Keratinocyte (primary cell): Measurements from ENCODE around the gene ANO10. TPM values are rescaled to one million over a fixed set of nuclear protein-coding genes. Genes with fewer than 3 reads are reported as not detected.

Source experiments
- DNase-seq: peaks from one replicate; pipeline ENCODE4 v3.0.0-alpha.2; 2011; ENCODE audit warnings: low read depth, missing footprints, low spot score
- FAIRE-seq: peaks from 2 replicates; lab custom pipeline; 2011; peaks lifted over from hg19 to GRCh38; lab: Jason Lieb, UNC
- H2AFZ ChIP-seq: 2 replicates; pipeline ENCODE4 v1.6.0; 2012; ENCODE audit warnings: low read length, control low read depth, inconsistent platforms; ENCODE audit not compliant: control insufficient read depth
- H3K27ac ChIP-seq: 2 replicates; pipeline ENCODE4 v1.5.1; 2011; ENCODE audit warnings: low read length; ENCODE audit not compliant: control insufficient read depth, insufficient read depth
- H3K27me3 ChIP-seq: 3 replicates; pipeline ENCODE4 v1.6.0; 2011; ENCODE audit warnings: low read length; ENCODE audit not compliant: control insufficient read depth, insufficient read depth; ENCODE audit errors: extremely low read depth
- H3K36me3 ChIP-seq, 2 experiments: 2 replicates in 1 of 2; 3 replicates in 1 of 2; pipeline ENCODE4 v1.5.1; 2011; ENCODE audit warnings: low read length in 2 of 2, mild to moderate bottlenecking in 1 of 2; ENCODE audit not compliant: control insufficient read depth in 2 of 2, insufficient read depth in 2 of 2; ENCODE audit errors: extremely low read depth in 1 of 2
- H3K4me1 ChIP-seq: 3 replicates; pipeline ENCODE4 v1.5.1; 2011; ENCODE audit warnings: low read length; ENCODE audit not compliant: control insufficient read depth, insufficient read depth; ENCODE audit errors: extremely low read depth
- H3K4me2 ChIP-seq: 3 replicates; pipeline ENCODE4 v1.6.0; 2011; ENCODE audit warnings: low read depth, low read length; ENCODE audit not compliant: control insufficient read depth, insufficient read depth; ENCODE audit errors: extremely low read depth
- H3K4me3 ChIP-seq, 3 experiments: fragments of 200-600 bp in 1 of 3; sonication (generic) in 1 of 3; 2 replicates in 2 of 3; 3 replicates in 1 of 3; pipeline ENCODE4 v1.5.1; 2011 to 2016; ENCODE audit warnings: low read length in 3 of 3, mild to moderate bottlenecking in 3 of 3, control low read depth in 2 of 3, inconsistent platforms in 1 of 3, low read depth in 1 of 3, mixed read lengths in 1 of 3, mixed run types in 1 of 3, moderate library complexity in 1 of 3; ENCODE audit not compliant: control insufficient read depth in 2 of 3, insufficient read depth in 2 of 3; ENCODE audit errors: extremely low read depth in 1 of 3
- H3K79me2 ChIP-seq: 2 replicates; pipeline ENCODE4 v1.6.0; 2012; ENCODE audit warnings: low read length; ENCODE audit not compliant: control insufficient read depth, insufficient read depth
- H3K9ac ChIP-seq: 3 replicates; pipeline ENCODE4 v1.6.0; 2011; ENCODE audit warnings: low read length; ENCODE audit not compliant: control insufficient read depth, insufficient read depth; ENCODE audit errors: extremely low read depth
- H3K9me1 ChIP-seq: 3 replicates; pipeline ENCODE4 v1.6.0; 2011; ENCODE audit warnings: low read length; ENCODE audit not compliant: control insufficient read depth, insufficient read depth; ENCODE audit errors: extremely low read depth
- H3K9me3 ChIP-seq: 2 replicates; pipeline ENCODE4 v1.5.1; 2012; ENCODE audit warnings: low read depth, low read length; ENCODE audit not compliant: control insufficient read depth
- H4K20me1 ChIP-seq: 3 replicates; pipeline ENCODE4 v1.6.0; 2011; ENCODE audit warnings: low read length; ENCODE audit not compliant: control insufficient read depth, insufficient read depth; ENCODE audit errors: extremely low read depth
- CTCF ChIP-seq, 3 experiments: IDR thresholded peaks in 1 of 3; conservative IDR thresholded peaks in 1 of 3; optimal IDR thresholded peaks in 1 of 3; 2 replicates in 2 of 3; 3 replicates in 1 of 3; pipeline versions ENCODE3 to v1.5.1; 2011; ENCODE audit warnings: low read length in 3 of 3, mild to moderate bottlenecking in 3 of 3, moderate library complexity in 2 of 3, control low read depth in 1 of 3, inconsistent platforms in 1 of 3; ENCODE audit not compliant: insufficient read depth in 2 of 3; ENCODE audit errors: extremely low read depth in 1 of 3
- EZH2 ChIP-seq: IDR thresholded peaks from one replicate; pipeline ENCODE4 v1.6.1; 2012; ENCODE audit warnings: inconsistent platforms, mild to moderate bottlenecking, low read length, moderate library complexity
- dilution Hi-C: fragments of 300-500 bp; cut with MboI; formaldehyde crosslinking; loops from one replicate; pipeline ENCODE4 v1.7.0; 2020; ENCODE audit warnings: low sequenced_read_pairs; ENCODE audit not compliant: extremely low pct_ligation_motif_present
- polyA plus RNA-seq, 5 experiments: library from polyadenylated mRNA; depleted of rRNA in 3 of 5; stranded (reverse) in 3 of 5; stranded (forward) in 1 of 5; unstranded in 1 of 5; fragments of >200 nt; gene quantifications; 1 replicate in 1 of 5; 2 replicates in 3 of 5; 3 replicates in 1 of 5; pipeline versions ENCODE4 v1.2.1 to v1.2.3, GENCODE V29; 2011 to 2012; ENCODE audit warnings: missing spikeins in 2 of 5, low read depth in 1 of 5, low replicate concordance in 1 of 5

Gene ANO10
- polyA plus RNA-seq, 1 donor (not counting 4 experiments of a cell fraction or from before 2014, with no cell fraction given), result 48.8 TPM

GRCh38 chr3:43485931-43486330 lies 135.9 kb downstream of the ANO10 start:
- DNase-seq (no peak), FAIRE-seq (no peak)
- no peak for TF ChIP-seq CTCF (optimal IDR thresholded peaks at IDR 0.05 in 1 of 3, IDR thresholded peaks at IDR 0.05 in 1 of 3, conservative IDR thresholded peaks at IDR 0.05 in 1 of 3; ENCODE audit: extremely low read depth in 1 of 3, insufficient read depth in 2 of 3, low read length in 3 of 3)
- no peak for TF ChIP-seq EZH2
- dilution Hi-C loops, result no loop called here
- H3K27ac ChIP-seq, result no peak overlapping the region
- no peaks in the 10 kb centered on the region for H3K79me2 ChIP-seq
- no peak overlapping the region for H3K4me2 ChIP-seq
- H3K9ac ChIP-seq, result no peak overlapping the region
- H4K20me1 ChIP-seq, result no peaks in the 10 kb centered on the region
- H3K9me3 ChIP-seq, result no peaks in the 10 kb centered on the region
- H2AFZ ChIP-seq, result no peak overlapping the region
- H3K9me1 ChIP-seq, result no peaks in the 10 kb centered on the region
- H3K36me3 ChIP-seq, result peaks cover 0 to 2% of the 10 kb centered on the region in 2 experiments
- H3K4me1 ChIP-seq, result no peaks in the 10 kb centered on the region
- no peaks in the 10 kb centered on the region for H3K27me3 ChIP-seq
- H3K4me3 ChIP-seq, result no peak overlapping the region

GRCh38 chr3:43484926-43485488 lies 136.8 kb downstream of the ANO10 start:
- no peak for TF ChIP-seq CTCF (optimal IDR thresholded peaks at IDR 0.05 in 1 of 3, IDR thresholded peaks at IDR 0.05 in 1 of 3, conservative IDR thresholded peaks at IDR 0.05 in 1 of 3; ENCODE audit: extremely low read depth in 1 of 3, insufficient read depth in 2 of 3, low read length in 3 of 3)
- no peak for TF ChIP-seq EZH2
- Histone ChIP-seq H3K9ac (no peak overlapping the region), H3K4me3 (no peak overlapping the region), H3K9me3 (no peaks in the 10 kb centered on the region), H3K27me3 (no peaks in the 10 kb centered on the region), H3K79me2 (no peaks in the 10 kb centered on the region), H3K36me3 (peaks cover 0 to 2% of the 10 kb centered on the region in 2 experiments), H4K20me1 (no peaks in the 10 kb centered on the region), H3K9me1 (no peaks in the 10 kb centered on the region), H3K27ac (no peak overlapping the region), H3K4me1 (no peaks in the 10 kb centered on the region), H2AFZ (no peak overlapping the region), H3K4me2 (no peak overlapping the region)
- no peak for FAIRE-seq
- DNase-seq, result no peak
- dilution Hi-C loops, result no loop called here
